GM08714 (cell line): Measurements from ENCODE around the gene VSNL1.

Experiments
- H3K4me3 ChIP-seq: fragments of 200-500 bp; sonication (Bioruptor generic); 2 replicates; pipeline ENCODE4 v1.5.1; 2014; ENCODE audit warnings: mild to moderate bottlenecking, low read length, inconsistent platforms
- ZNF274 ChIP-seq: IDR thresholded peaks from 2 replicates; pipeline ENCODE4 v1.6.1; 2012; ENCODE audit warnings: mild to moderate bottlenecking, low read depth, low read length

The VSNL1 gene

DNA sequence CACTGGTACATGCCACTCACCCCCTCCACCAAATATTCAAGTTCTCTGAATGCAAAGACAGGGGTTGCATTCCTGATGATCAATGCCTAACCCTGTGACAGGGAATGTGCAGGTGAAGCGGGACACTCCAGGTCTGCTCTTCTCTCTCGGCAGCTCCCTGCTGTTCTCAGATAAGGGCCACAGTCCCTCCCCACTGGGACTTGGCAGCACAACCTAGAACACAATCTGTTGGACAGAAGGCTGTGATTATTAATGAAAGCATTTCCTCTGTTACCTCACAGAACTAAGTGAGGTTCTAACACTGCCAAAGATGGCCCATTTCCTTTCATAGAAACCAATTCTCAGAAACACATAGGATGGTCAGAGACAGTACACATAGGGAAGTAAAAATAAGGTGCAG lies 42.7 kb downstream of the VSNL1 start:
- no peak for TF ChIP-seq ZNF274

GRCh38 chr2:17583646-17584045 lies 43.1 kb downstream of the VSNL1 start:
- TF ChIP-seq ZNF274 = no peak
- no peak overlapping the region for H3K4me3 ChIP-seq

More for the DNA sequence above, 42.7 kb downstream of the VSNL1 start:
- H3K4me3 ChIP-seq = no peak overlapping the region

GRCh38 chr2:17584689-17585088 lies 44.2 kb downstream of the VSNL1 start:
- TF ChIP-seq ZNF274 = no peak
- H3K4me3 ChIP-seq = no peak overlapping the region

DNA sequence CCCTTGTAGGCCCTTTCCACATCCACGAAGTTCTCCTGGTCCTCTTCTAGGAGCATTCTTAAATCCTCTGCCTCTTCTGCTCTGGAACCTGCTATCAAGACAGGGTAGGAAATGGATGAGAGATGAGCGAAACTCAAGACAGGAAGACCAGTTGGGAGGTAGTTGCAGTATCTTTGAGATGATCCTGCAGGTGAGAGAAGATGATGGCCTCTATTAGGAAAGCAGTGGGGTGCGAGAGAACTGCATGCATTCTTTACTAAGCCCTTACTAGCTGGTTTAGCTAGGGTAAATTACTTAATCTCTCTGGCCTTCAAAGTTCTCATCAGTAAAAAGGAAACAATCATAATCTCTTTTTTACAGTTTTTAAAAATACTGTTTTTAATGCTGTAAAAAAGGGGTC lies 47.0 kb downstream of the VSNL1 start:
- no peak overlapping the region for H3K4me3 ChIP-seq
- TF ChIP-seq ZNF274 = no peak

DNA sequence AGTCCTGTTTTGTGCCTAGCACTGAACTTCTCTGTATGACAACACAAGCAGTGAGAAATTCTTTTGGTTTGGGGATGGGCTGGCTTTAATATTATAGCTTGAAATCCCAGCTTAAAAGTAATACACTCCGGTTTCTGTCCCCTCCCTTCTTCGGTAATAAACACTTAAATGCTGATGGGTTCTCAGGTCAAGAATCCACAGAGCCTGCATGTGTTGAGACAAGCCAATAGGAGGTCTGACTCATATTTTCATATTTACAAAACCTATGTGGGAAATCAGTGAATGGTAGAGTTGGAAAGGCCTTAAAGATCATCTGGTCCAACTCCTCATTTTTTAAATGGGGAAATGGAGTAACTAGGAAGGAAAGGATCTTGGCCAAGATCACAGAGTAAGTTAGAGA lies 47.5 kb downstream of the VSNL1 start:
- no peak overlapping the region for H3K4me3 ChIP-seq
- no peak for TF ChIP-seq ZNF274

- no peak for TF ChIP-seq ZNF274
Measured at GRCh38 chr2:17589406-17590035, 49.0 kb downstream of the VSNL1 start.

GRCh38 chr2:17590342-17590911 lies 49.9 kb downstream of the VSNL1 start:
- H3K4me3 ChIP-seq = no peak overlapping the region
- TF ChIP-seq ZNF274 = no peak

More at GRCh38 chr2:17589406-17590035, 49.0 kb downstream of the VSNL1 start:
- H3K4me3 ChIP-seq = no peak overlapping the region

DNA sequence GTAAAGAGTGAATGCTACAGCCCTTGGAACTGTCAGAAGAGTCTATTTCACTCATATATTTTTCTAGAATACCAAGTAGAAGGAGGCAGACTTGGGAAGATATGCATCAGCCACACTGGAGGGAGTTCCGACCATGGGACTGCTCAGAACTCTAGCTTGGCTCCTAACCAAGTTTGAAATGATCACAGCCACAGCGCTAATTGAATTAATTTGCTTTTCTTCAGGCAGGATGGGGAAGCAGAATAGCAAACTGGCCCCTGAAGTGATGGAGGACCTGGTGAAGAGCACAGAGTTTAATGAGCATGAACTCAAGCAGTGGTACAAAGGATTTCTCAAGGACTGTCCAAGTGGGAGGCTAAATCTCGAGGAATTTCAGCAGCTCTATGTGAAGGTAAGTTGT lies 51.4 kb downstream of the VSNL1 start:
- H3K4me3 ChIP-seq = no peak overlapping the region
- no peak for TF ChIP-seq ZNF274

GRCh38 chr2:17592731-17593409 lies 52.4 kb downstream of the VSNL1 start:
- H3K4me3 ChIP-seq = no peak overlapping the region
- TF ChIP-seq ZNF274 = no peak

DNA sequence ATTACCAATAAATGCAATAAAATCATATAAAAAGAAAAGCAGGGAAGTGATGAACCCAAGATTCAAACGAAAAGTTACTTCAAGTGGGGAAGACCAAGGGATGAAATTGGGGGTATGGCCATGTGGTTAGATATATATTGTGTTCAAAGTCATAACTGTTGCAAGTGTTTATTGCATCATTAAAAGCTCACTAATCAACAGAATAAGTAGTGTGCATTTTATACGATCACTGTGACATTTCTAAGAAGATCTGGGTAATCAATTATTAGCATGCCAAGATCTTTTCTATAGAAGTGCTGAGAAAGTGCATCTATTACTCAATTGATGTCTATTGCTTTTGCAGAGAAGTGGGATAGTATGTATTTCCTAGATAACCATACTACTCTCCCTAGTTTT lies 52.9 kb downstream of the VSNL1 start:
- no peak overlapping the region for H3K4me3 ChIP-seq
- no peak for TF ChIP-seq ZNF274

GRCh38 chr2:17593841-17594491 lies 53.5 kb downstream of the VSNL1 start:
- no peak for TF ChIP-seq ZNF274

GRCh38 chr2:17594533-17595401 lies 54.3 kb downstream of the VSNL1 start:
- no peak overlapping the region for H3K4me3 ChIP-seq
- no peak for TF ChIP-seq ZNF274

More at GRCh38 chr2:17593841-17594491, 53.5 kb downstream of the VSNL1 start:
- no peak overlapping the region for H3K4me3 ChIP-seq

GRCh38 chr2:17599617-17600016 lies 59.1 kb downstream of the VSNL1 start:
- TF ChIP-seq ZNF274 = no peak

More at GRCh38 chr2:17599617-17600016, 59.1 kb downstream of the VSNL1 start:
- no peak overlapping the region for H3K4me3 ChIP-seq
